ENCODE results near the gene LHFPL2.

LHFPL2 gene

GRCh38 chr5:78530342-78531096 lies 118.1 kb downstream of the LHFPL2 start:
- DNase-seq (ENCODE audit: low read depth in 1 of 2, low spot score in 1 of 2): no peak
- no peak overlapping the region for H3K4me3 ChIP-seq (replicated peaks; ENCODE audit: insufficient read depth, low read length)
- H3K27ac ChIP-seq (replicated peaks): no peak overlapping the region
- no peaks in the 10 kb centered on the region for H3K27me3 ChIP-seq (ENCODE audit: insufficient read depth, poor library complexity, severe bottlenecking)
- TF ChIP-seq SPI1 (IDR thresholded peaks at IDR 0.05; ENCODE audit: borderline replicate concordance, low read depth) (no peak), REST (IDR thresholded peaks at IDR 0.05; ENCODE audit: insufficient replicate concordance, low read depth) (no peak), CTCF (IDR thresholded peaks at IDR 0.05; ENCODE audit: insufficient read depth, low read length) (no peak), POLR2AphosphoS5 (IDR thresholded peaks at IDR 0.05; ENCODE audit: low read depth) (no peak), GABPA (IDR thresholded peaks at IDR 0.05; ENCODE audit: low read depth) (no peak)

GRCh38 chr5:78527925-78528324 lies 120.6 kb downstream of the LHFPL2 start:
- no peak for TF ChIP-seq REST (IDR thresholded peaks at IDR 0.05; ENCODE audit: insufficient replicate concordance, low read depth)
- TF ChIP-seq POLR2AphosphoS5 (IDR thresholded peaks at IDR 0.05; ENCODE audit: low read depth): no peak
- TF ChIP-seq GABPA (IDR thresholded peaks at IDR 0.05; ENCODE audit: low read depth): no peak
- no peak for TF ChIP-seq SPI1 (IDR thresholded peaks at IDR 0.05; ENCODE audit: borderline replicate concordance, low read depth)
- TF ChIP-seq CTCF (IDR thresholded peaks at IDR 0.05; ENCODE audit: insufficient read depth, low read length): no peak
- Histone ChIP-seq H3K27ac (replicated peaks) (no peak overlapping the region), H3K27me3 (ENCODE audit: insufficient read depth, poor library complexity, severe bottlenecking) (no peaks in the 10 kb centered on the region), H3K4me3 (replicated peaks; ENCODE audit: insufficient read depth, low read length) (no peak overlapping the region)
- no peak for DNase-seq (ENCODE audit: low read depth in 1 of 2, low spot score in 1 of 2)

- no peak for DNase-seq (ENCODE audit: low read depth in 1 of 2, low spot score in 1 of 2)
- no peak overlapping the region for H3K27ac ChIP-seq (replicated peaks)
- TF ChIP-seq SPI1 (IDR thresholded peaks at IDR 0.05; ENCODE audit: borderline replicate concordance, low read depth) (no peak), CTCF (IDR thresholded peaks at IDR 0.05; ENCODE audit: insufficient read depth, low read length) (no peak), GABPA (IDR thresholded peaks at IDR 0.05; ENCODE audit: low read depth) (no peak), REST (IDR thresholded peaks at IDR 0.05; ENCODE audit: insufficient replicate concordance, low read depth) (no peak), POLR2AphosphoS5 (IDR thresholded peaks at IDR 0.05; ENCODE audit: low read depth) (no peak)
- no peaks in the 10 kb centered on the region for H3K27me3 ChIP-seq (ENCODE audit: insufficient read depth, poor library complexity, severe bottlenecking)
- no peak overlapping the region for H3K4me3 ChIP-seq (replicated peaks; ENCODE audit: insufficient read depth, low read length)
These were observed 121.3 kb downstream of the LHFPL2 start for GRCh38 chr5:78527054-78527859.
